HUES6 (cell line): Measurements from ENCODE around the gene KLK3.
"Not testable (repeated sequence)": the region's sequence is repeated elsewhere in the genome, so short reads cannot be mapped to it uniquely, and the experiment has no call there.

Experiments
- H3K27ac ChIP-seq: 2 replicates; pipeline ENCODE4 v1.7.0; 2013; ENCODE audit warnings: low read depth, mild to moderate bottlenecking, low read length, inconsistent platforms
- H3K27me3 ChIP-seq: 2 replicates; pipeline ENCODE4 v1.6.1; 2013; ENCODE audit warnings: low read length; ENCODE audit not compliant: control insufficient read depth, insufficient read depth
- H3K36me3 ChIP-seq: 2 replicates; pipeline ENCODE4 v1.6.1; 2013; ENCODE audit warnings: low read length; ENCODE audit not compliant: control insufficient read depth, insufficient read depth
- H3K4me1 ChIP-seq: 2 replicates; pipeline ENCODE4 v1.6.1; 2013; ENCODE audit warnings: low read length; ENCODE audit not compliant: control insufficient read depth, insufficient read depth
- H3K4me3 ChIP-seq: 2 replicates; pipeline ENCODE4 v1.5.1; 2013; ENCODE audit warnings: low read depth, low read length
- H3K9ac ChIP-seq: one replicate; pipeline ENCODE4 v1.6.1; 2013; ENCODE audit warnings: mild to moderate bottlenecking, low read length
- H3K9me3 ChIP-seq: 2 replicates; pipeline ENCODE4 v1.6.1; 2013; ENCODE audit warnings: low read depth, low read length; ENCODE audit not compliant: control insufficient read depth, insufficient read depth

KLK3 gene

DNA sequence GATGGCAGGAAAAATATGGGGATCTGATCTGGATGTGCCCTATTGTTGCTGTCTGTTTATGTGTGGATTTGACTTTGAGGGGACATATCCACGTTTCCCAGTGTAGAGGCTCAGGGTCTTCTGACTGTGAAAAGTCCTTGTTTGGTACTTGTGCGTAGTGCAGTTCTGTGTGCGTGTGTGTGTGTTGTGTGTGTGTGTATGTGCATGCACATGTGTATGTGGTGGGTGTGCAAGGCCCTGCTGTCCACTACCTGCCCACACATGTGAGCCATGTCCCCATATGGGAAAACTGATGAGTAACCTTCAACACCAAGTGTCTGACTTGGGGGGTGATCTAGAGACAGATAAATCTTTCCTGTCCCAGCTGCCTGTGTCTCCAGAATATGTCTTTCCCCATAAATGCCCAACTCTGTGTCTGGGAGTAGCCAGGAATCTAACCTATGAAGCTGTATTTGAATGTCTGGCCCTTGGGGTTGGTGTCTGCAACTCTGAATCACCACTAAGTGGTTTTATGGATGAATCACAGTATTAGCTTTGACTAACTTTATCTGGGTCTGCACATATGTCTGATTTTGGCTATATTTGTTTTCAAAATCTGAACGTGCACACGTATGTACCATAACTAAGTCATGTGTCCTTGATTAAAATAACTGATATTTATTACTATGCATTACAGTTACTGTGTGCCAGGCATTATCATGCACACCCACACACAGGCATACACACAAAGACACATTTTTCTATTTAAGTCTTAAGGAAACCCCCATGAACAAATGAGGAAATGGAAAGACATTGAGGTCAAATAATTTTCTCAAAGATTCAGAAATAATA, 35.9 kb downstream of the KLK3 start:
- H3K36me3 ChIP-seq = no peaks in the 10 kb centered on the region
- no peaks in the 10 kb centered on the region for H3K4me1 ChIP-seq
- peaks cover 28% of the 10 kb centered on the region for H3K9me3 ChIP-seq
- H3K27me3 ChIP-seq = peaks cover 57% of the 10 kb centered on the region
- no peak overlapping the region for H3K27ac ChIP-seq
- H3K4me3 ChIP-seq = no peak overlapping the region
- no peak overlapping the region for H3K9ac ChIP-seq

DNA sequence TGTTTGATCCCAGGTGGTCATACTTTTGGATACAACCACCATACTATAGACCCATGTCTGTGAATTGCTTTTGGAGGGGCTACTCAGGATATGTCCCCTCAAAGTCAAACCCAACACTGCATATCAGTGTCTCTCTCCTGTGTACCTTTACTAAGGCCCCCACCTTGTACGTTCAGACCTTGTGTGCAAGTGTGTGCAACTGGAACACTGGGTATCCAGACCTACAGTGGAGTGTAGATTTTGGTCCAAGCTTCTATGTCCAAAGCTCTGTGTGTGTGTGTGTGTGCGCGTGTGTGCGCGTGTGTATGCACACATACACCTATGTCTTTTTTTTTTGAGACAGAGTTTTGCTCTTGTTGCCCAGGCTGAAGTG, 36.5 kb downstream of the KLK3 start:
- H3K4me3 ChIP-seq = no peak overlapping the region
- H3K27ac ChIP-seq = no peak overlapping the region

DNA sequence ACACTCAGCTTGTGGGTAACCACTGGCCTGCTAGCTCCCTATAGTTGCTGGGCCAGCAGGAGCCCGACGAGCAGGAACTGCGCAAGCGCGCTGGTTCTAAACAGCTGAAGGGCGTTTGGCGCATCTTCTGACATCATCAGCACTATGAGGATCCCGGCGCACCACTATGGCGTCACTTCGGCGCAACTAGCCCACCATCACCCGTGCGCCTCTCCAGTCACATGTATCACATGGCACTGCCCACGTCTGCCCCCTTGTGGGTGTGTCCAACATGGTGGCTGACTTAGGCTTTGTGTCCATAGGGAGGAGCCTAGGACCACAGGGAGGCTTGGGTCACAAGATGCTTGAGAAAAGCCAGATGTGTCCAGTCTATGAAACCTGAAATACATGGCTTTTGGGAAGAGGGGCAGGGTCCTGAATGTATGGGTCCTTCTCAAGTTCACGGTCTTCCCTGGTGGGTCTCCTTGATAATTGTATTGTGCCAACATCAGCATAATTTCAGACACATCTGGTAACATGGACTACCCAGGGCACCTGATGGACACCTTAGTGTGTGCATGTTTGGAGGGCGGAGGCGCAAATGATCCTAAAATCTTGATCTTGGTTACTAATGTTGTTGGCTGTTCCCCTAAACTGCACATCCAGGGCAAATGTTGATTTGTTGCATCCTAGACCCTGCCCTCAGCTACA, 38.5 kb downstream of the KLK3 start:
- H3K27ac ChIP-seq = no peak overlapping the region
- H3K36me3 ChIP-seq = no peaks in the 10 kb centered on the region
- H3K9ac ChIP-seq = no peak overlapping the region
- no peaks in the 10 kb centered on the region for H3K4me1 ChIP-seq
- no peak overlapping the region for H3K4me3 ChIP-seq
- peaks cover 44% of the 10 kb centered on the region for H3K27me3 ChIP-seq
- H3K9me3 ChIP-seq = peaks cover 28% of the 10 kb centered on the region

More for the DNA sequence above, 36.5 kb downstream of the KLK3 start:
- Histone ChIP-seq H3K9ac (no peak overlapping the region), H3K27me3 (peaks cover 51% of the 10 kb centered on the region), H3K36me3 (no peaks in the 10 kb centered on the region), H3K9me3 (peaks cover 28% of the 10 kb centered on the region), H3K4me1 (no peaks in the 10 kb centered on the region)

DNA sequence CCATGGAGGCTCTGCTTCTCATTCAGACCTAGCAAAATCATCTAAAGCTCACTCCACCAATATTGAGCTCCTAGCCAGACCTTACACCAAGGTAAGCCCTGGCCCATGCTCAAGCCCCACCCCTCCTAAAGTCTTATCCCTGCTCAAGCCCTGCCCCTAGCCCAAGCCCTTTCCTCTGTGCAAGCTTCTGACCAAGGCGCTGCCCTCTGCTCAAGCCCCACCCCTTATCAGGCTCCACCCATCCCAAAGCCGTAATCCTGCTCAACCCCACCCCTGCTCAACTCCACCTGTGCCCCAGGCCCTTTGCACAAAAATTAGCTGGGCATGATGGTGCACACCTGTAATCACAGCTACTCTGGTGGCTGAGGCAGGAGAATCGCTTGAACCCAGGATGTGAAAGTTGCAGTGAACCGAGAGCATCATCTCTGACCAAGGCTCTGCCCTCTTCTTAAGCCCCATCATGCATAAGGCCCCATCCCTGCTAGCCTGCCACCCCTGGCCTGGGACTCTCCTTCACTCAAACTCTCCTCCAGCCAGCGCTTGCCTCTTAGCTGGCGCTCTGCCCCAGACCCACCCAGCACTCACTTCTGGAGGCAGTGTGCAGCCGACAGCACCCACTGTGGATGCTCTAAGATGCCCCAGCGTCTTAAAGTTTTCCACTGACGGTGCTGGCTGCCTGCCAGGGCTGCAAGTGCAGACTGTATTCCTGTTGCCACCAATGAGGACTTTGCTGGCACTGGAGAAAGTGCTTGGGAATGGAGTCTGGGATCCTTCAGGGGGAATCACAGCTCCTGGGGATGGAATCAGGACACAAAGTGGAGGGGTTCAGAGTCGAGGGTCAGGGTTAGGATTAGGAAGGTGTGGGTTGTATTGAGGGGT, 40.0 kb downstream of the KLK3 start:
- no peak overlapping the region for H3K27ac ChIP-seq
- H3K4me3 ChIP-seq = no peak overlapping the region
- peaks cover 28% of the 10 kb centered on the region for H3K9me3 ChIP-seq
- no peak overlapping the region for H3K9ac ChIP-seq
- peaks cover 40% of the 10 kb centered on the region; the same call in 1 of the 2 replicates for H3K27me3 ChIP-seq
- H3K4me1 ChIP-seq = no peaks in the 10 kb centered on the region
- no peaks in the 10 kb centered on the region for H3K36me3 ChIP-seq

DNA sequence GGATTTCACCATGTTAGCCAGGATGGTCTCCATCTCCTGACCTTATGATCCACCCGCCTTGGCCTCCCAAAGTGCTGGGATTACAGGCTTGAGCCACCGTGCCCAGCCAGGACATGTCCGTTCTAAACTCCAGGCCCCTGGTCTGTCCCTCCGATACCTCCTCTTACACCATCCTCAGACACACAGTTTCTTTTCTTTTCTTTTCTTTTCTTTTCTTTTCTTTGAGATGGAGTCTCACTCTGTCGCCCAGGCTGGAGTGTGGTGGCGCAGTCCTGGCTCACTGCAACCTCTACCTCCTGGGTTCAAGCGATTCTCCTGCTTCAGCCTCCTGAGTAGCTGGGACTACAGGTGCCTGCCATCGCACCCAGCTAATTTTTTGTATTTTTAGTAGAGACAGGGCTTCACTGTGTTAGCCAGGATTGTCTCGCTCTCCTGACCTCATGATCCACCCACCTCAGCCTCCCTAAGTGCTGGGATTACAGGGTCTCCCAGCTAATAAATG, 41.4 kb downstream of the KLK3 start:
- not testable (repeated sequence) for H3K4me1 ChIP-seq, H3K9ac ChIP-seq, H3K4me3 ChIP-seq, H3K27ac ChIP-seq, H3K36me3 ChIP-seq
- Histone ChIP-seq H3K27me3 (peaks cover 28% of the 10 kb centered on the region; the same call in 1 of the 2 replicates), H3K9me3 (peaks cover 28% of the 10 kb centered on the region)

DNA sequence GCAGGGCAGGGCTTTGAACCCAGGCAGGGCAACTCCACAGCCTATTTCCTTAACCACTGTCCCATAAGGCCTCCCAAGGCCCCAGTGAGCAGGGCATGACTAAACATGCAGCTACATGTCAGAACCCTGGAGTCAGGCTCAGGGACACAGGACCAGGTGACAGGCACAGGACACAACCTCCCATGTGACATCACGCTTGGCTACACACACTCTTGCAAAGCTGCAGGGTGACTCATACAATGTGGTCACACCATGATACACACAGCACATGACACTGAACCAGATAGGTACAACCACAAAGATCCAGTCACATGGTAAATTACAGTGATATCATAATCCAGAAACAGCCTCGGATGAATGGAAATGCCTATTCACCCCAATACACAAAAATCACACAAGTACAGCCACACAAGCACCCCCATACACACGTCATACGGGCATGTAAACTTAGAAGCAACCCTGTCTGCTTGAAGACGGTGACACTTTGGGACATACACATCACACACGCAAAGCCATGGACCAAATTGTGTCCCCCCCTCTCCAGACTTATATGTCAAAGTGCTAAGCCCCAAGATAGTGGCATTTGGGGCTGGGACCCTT, 42.0 kb downstream of the KLK3 start:
- H3K4me3 ChIP-seq = no peak overlapping the region

DNA sequence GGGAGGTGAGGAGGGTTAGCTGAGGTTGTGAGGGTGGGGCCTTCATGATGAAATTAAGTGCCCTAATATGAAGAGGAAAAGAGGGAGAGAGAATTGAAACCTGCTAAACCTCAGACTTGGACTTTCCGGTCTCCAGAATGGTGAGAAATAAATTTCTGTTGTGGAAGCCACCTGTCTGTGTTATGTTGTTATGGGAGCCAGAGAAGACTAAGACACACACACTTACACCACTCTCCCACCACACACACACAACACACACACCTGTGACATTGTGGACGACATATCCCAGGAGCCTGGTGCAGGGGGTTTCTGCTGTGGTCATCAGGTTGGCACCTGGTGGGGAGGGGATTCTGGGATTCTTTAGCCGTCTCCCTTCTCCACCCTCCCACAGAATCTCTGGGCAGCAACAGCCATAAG, 42.5 kb downstream of the KLK3 start:
- Histone ChIP-seq H3K9ac (no peak overlapping the region), H3K4me3 (no peak overlapping the region)

More for the DNA sequence above, 42.0 kb downstream of the KLK3 start:
- Histone ChIP-seq H3K27me3 (peaks cover 24% of the 10 kb centered on the region; the same call in 1 of the 2 replicates), H3K27ac (no peak overlapping the region), H3K9ac (no peak overlapping the region), H3K36me3 (no peaks in the 10 kb centered on the region), H3K9me3 (peaks cover 28% of the 10 kb centered on the region), H3K4me1 (no peaks in the 10 kb centered on the region)

DNA sequence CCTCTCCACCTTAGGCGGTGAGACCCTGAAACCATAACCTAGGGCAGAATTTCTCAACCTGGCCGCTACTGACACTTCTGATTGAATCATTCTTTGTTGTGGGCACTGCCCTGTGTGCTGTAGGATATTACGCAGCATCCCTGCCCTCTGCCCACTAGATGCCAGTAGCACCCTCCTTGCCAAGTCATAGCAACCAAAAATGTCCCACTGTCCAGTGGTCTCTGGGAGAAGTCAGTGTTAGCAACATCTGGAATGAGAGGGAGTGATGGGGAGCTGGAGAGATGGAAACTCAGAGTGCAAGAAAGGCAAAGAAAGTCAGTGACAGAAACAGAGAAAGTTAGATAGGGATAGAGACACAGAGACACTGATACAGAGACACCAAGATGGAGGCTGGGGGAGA, 42.9 kb downstream of the KLK3 start:
- Histone ChIP-seq H3K9me3 (peaks cover 24% of the 10 kb centered on the region), H3K4me1 (no peaks in the 10 kb centered on the region), H3K27me3 (peaks cover 22% of the 10 kb centered on the region; the same call in 1 of the 2 replicates), H3K4me3 (no peak overlapping the region), H3K27ac (no peak overlapping the region), H3K36me3 (no peaks in the 10 kb centered on the region), H3K9ac (no peak overlapping the region)

More for the DNA sequence above, 42.5 kb downstream of the KLK3 start:
- no peak overlapping the region for H3K27ac ChIP-seq
- H3K4me1 ChIP-seq = no peaks in the 10 kb centered on the region
- H3K36me3 ChIP-seq = no peaks in the 10 kb centered on the region
- peaks cover 22% of the 10 kb centered on the region; the same call in 1 of the 2 replicates for H3K27me3 ChIP-seq
- H3K9me3 ChIP-seq = peaks cover 28% of the 10 kb centered on the region

DNA sequence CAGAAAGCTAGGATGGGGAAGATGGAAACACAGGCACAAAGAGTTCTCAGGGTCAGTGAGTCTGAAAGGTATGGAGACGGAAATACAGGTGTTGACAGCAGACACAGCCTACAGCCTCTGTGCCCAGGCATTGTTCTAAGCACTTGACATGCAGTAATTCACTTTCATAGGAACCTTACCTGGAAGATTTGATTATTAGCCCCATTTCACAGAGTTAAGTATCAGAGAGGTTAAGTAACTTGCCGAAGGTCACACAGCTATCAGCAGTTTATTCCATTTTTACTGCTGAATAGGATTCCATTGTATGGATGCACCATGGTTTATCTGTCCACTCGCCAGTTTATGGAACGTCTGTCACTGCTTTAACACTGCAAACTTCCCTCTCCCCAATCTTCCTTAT, 43.3 kb downstream of the KLK3 start:
- no peak overlapping the region for H3K4me3 ChIP-seq
- no peaks in the 10 kb centered on the region for H3K4me1 ChIP-seq
- H3K9ac ChIP-seq = no peak overlapping the region
- H3K27ac ChIP-seq = no peak overlapping the region
- peaks cover 22% of the 10 kb centered on the region; the same call in 1 of the 2 replicates for H3K27me3 ChIP-seq
- no peaks in the 10 kb centered on the region for H3K36me3 ChIP-seq
- peaks cover 20% of the 10 kb centered on the region for H3K9me3 ChIP-seq

DNA sequence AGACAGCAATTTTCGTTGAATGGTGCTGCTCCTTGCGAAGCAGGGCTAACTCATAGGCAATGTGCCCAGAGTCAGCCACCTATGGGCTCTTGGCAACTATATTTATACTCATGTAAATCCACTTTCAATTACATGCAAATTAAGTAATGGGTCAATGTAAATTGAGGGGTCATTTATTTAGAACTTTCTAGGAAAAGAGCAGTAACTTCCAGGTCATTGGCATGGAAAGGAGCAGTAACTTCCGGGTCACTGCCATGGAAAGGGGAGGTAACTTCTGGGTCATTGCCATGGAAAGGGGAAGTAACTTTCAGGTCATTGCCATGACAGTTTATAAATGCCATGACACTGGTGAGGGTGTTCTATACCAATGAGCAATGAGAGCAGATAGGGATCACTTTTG, 44.9 kb downstream of the KLK3 start:
- no peak overlapping the region for H3K27ac ChIP-seq
- peaks cover 22% of the 10 kb centered on the region; the same call in 1 of the 2 replicates for H3K27me3 ChIP-seq
- no peaks in the 10 kb centered on the region for H3K4me1 ChIP-seq
- H3K36me3 ChIP-seq = no peaks in the 10 kb centered on the region
- H3K9ac ChIP-seq = no peak overlapping the region
- H3K4me3 ChIP-seq = no peak overlapping the region
- peaks cover 7% of the 10 kb centered on the region for H3K9me3 ChIP-seq
